GM12878 (cell line): ENCODE measurements around the gene HSF4.

Experiments
- ASH2L ChIP-seq: fragments of 300-600, 200-600 bp; sonication (generic); IDR thresholded peaks from 2 replicates; pipeline ENCODE4 v1.6.1; 2017; ENCODE audit warnings: low read depth, mild to moderate bottlenecking, borderline replicate concordance
- ATF7 ChIP-seq: fragments of 450-650 bp; IDR thresholded peaks from 2 replicates; pipeline ENCODE4 v1.6.1; 2016; ENCODE audit warnings: low read depth, mild to moderate bottlenecking
- CEBPB ChIP-seq, 2 experiments: fragments of 150-350 bp in 1 of 2; IDR thresholded peaks; 2 replicates each; pipeline ENCODE4 v1.6.1; 2012 to 2014; ENCODE audit warnings: low read depth in 2 of 2, low read length in 2 of 2, borderline replicate concordance in 1 of 2, inconsistent platforms in 1 of 2
- CTCF ChIP-seq, 3 experiments: IDR thresholded peaks in 2 of 3; conservative IDR thresholded peaks in 1 of 3; 2 replicates each; pipeline ENCODE4 v1.5.1; 2011; ENCODE audit warnings: low read depth in 3 of 3, low read length in 3 of 3, mild to moderate bottlenecking in 3 of 3, control low read depth in 2 of 3, moderate library complexity in 2 of 3, inconsistent platforms in 1 of 3, mixed read lengths in 1 of 3; ENCODE audit not compliant: control insufficient read depth in 2 of 3, insufficient read depth in 1 of 3; ENCODE audit errors: extremely low read depth in 1 of 3
- EZH2 ChIP-seq: IDR thresholded peaks from 2 replicates; pipeline ENCODE4 v1.6.1; 2012; ENCODE audit warnings: low read depth, mild to moderate bottlenecking, control low read depth, inconsistent platforms, low read length, borderline replicate concordance; ENCODE audit not compliant: control insufficient read depth
- MEF2B ChIP-seq: fragments of 450-650 bp; IDR thresholded peaks from 2 replicates; pipeline ENCODE4 v1.6.1; 2018; ENCODE audit warnings: mild to moderate bottlenecking, moderate library complexity; ENCODE audit not compliant: partially characterized antibody, poor library complexity, severe bottlenecking
- NRF1 ChIP-seq: conservative IDR thresholded peaks from 2 replicates; pipeline ENCODE4 v1.6.1; 2011; ENCODE audit warnings: mild to moderate bottlenecking, low read depth, low read length, improper control_type of control experiment
- POU2F2 ChIP-seq: IDR thresholded peaks from 3 replicates; pipeline ENCODE4 v1.6.1; 2011; ENCODE audit warnings: low read depth, mild to moderate bottlenecking, low read length, borderline replicate concordance
- RAD21 ChIP-seq: IDR thresholded peaks from 2 replicates; pipeline ENCODE4 v1.6.1; 2011; ENCODE audit warnings: mild to moderate bottlenecking, low read depth, low read length, moderate library complexity; ENCODE audit not compliant: insufficient read depth
- SMC3 ChIP-seq: IDR thresholded peaks from 2 replicates; pipeline ENCODE4 v1.6.1; 2011; ENCODE audit warnings: low read length, improper control_type of control experiment, borderline replicate concordance
- SPI1 ChIP-seq: IDR thresholded peaks from 2 replicates; pipeline ENCODE4 v1.6.1; 2011; ENCODE audit warnings: low read depth, mild to moderate bottlenecking, low read length, moderate library complexity, borderline replicate concordance; ENCODE audit not compliant: insufficient read depth
- YY1 ChIP-seq: IDR thresholded peaks from 2 replicates; pipeline ENCODE4 v1.6.1; 2011; ENCODE audit warnings: low read depth, mild to moderate bottlenecking, low read length
- ZBED1 ChIP-seq: IDR thresholded peaks from 2 replicates; pipeline ENCODE4 v1.6.1; 2016; ENCODE audit warnings: borderline replicate concordance
- ZNF274 ChIP-seq: IDR thresholded peaks from one replicate; pipeline ENCODE4 v1.8.0; 2011; ENCODE audit not compliant: insufficient read length, insufficient read depth

GRCh38 chr16:67209565-67209964 is 45.0 kb downstream of the HSF4 start:
- no peak for TF ChIP-seq CEBPB (IDR thresholded peaks at IDR 0.05; ENCODE audit: borderline replicate concordance in 1 of 2, low read depth in 2 of 2, low read length in 2 of 2)
- TF ChIP-seq SMC3 = no peak
- TF ChIP-seq POU2F2 = no peak
- no peak for TF ChIP-seq ZBED1
- no peak for TF ChIP-seq CTCF (IDR thresholded peaks at IDR 0.05 in 2 of 3, conservative IDR thresholded peaks at IDR 0.05 in 1 of 3; ENCODE audit: control insufficient read depth in 2 of 3, extremely low read depth in 1 of 3, insufficient read depth in 1 of 3, low read depth in 3 of 3, low read length in 3 of 3)
- no peak for TF ChIP-seq RAD21
- TF ChIP-seq SPI1 = no peak
- TF ChIP-seq EZH2 = no peak
- no peak for TF ChIP-seq YY1
- no peak for TF ChIP-seq ASH2L
- TF ChIP-seq NRF1 = no peak
- no peak for TF ChIP-seq ATF7
- no peak for TF ChIP-seq ZNF274
- no peak for TF ChIP-seq MEF2B
